Measurements from ENCODE around the gene A2ML1. TPM values are rescaled to one million over a fixed set of nuclear protein-coding genes. Genes with fewer than 3 reads are reported as not detected.

Gene A2ML1
- total and polyA plus RNA-seq, 2 donors from 2014 or later: not detected

DNA sequence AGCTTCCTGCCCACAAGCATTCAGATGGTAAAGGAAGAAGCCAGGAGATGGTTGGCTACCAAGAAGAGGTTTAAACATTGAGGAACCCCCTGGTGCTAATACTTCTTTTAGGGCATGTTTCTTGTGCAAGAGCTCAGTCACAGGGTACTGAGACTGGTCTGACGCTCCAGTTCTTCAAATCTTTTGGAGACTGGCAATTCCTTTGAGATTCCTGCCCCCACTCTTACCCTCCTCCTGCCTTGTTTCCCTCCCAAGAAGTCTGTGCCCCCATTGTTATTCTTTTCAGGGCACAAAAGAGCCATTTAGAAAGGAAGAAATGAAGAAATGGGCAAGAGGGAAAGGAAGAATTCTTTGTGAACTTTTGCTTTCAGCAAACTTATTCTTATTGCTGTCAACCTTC is 11.8 kb downstream of the A2ML1 start:
- intact Hi-C loops (cut with DNase I): no loop called here
- H3K4me3 ChIP-seq (ENCODE audit: low read length in 3 of 3): no peak overlapping the region
- no peaks in the 10 kb centered on the region for H3K27me3 ChIP-seq (ENCODE audit: control insufficient read depth, insufficient read depth, low read length)
- no peak for FAIRE-seq
- H3K4me1 ChIP-seq (ENCODE audit: control insufficient read depth in 2 of 3, insufficient read depth in 2 of 3, low read depth in 1 of 3, low read length in 3 of 3): no peaks in the 10 kb centered on the region
- H3K9ac ChIP-seq (ENCODE audit: low read length in 3 of 3): no peak overlapping the region
- DNase-seq: no peak
- H3K27ac ChIP-seq (ENCODE audit: low read depth in 2 of 2, low read length in 2 of 2): no peak overlapping the region
- H3K9me3 ChIP-seq (ENCODE audit: control insufficient read depth in 2 of 3, insufficient read depth in 1 of 3, low read length in 3 of 3): no peaks in the 10 kb centered on the region
- no peaks in the 10 kb centered on the region for H3K36me3 ChIP-seq (ENCODE audit: control insufficient read depth in 2 of 3, insufficient read depth in 3 of 3, low read length in 3 of 3)
- no peak for TF ChIP-seq CTCF (IDR thresholded peaks at IDR 0.05; ENCODE audit: borderline replicate concordance, extremely low read depth, insufficient read depth)

- no peak overlapping the region for H3K27ac ChIP-seq (ENCODE audit: low read depth in 2 of 2, low read length in 2 of 2)
- H3K9me3 ChIP-seq (ENCODE audit: control insufficient read depth in 2 of 3, insufficient read depth in 1 of 3, low read length in 3 of 3): no peaks in the 10 kb centered on the region
- intact Hi-C loops (cut with DNase I): no loop called here
- no peaks in the 10 kb centered on the region for H3K4me1 ChIP-seq (ENCODE audit: control insufficient read depth in 2 of 3, insufficient read depth in 2 of 3, low read depth in 1 of 3, low read length in 3 of 3)
- no peak overlapping the region for H3K9ac ChIP-seq (ENCODE audit: low read length in 3 of 3)
- no peaks in the 10 kb centered on the region for H3K36me3 ChIP-seq (ENCODE audit: control insufficient read depth in 2 of 3, insufficient read depth in 3 of 3, low read length in 3 of 3)
- FAIRE-seq (no peak), DNase-seq (no peak)
- no peak overlapping the region for H3K4me3 ChIP-seq (ENCODE audit: low read length in 3 of 3)
- TF ChIP-seq CTCF (IDR thresholded peaks at IDR 0.05; ENCODE audit: borderline replicate concordance, extremely low read depth, insufficient read depth): no peak
- H3K27me3 ChIP-seq (ENCODE audit: control insufficient read depth, insufficient read depth, low read length): no peaks in the 10 kb centered on the region
Observed at GRCh38 chr12:8837291-8837690, 14.9 kb downstream of the A2ML1 start.

DNA sequence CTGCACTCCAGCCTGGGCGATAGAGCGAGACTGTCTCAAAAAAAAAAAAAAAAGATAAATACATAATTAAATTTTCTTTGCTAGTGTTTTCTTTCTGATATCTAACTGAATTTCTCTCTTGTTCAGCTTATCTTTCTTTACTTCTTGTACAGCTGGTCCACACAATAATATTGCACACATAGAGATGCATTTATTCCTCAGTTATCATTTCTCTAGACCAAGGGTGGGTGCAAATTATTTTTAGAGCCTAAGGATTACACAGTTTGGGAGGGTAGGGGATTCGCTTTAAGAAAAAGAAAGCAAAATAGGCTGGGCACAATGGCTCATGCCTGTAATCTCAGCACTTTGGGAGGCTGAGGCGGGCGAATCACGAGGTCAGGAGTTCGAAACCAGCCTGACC is 17.9 kb downstream of the A2ML1 start:
- no peak overlapping the region for H3K27ac ChIP-seq (ENCODE audit: low read depth in 2 of 2, low read length in 2 of 2)
- no peak overlapping the region for H3K4me3 ChIP-seq (ENCODE audit: low read length in 3 of 3)
- no peaks in the 10 kb centered on the region for H3K4me1 ChIP-seq (ENCODE audit: control insufficient read depth in 2 of 3, insufficient read depth in 2 of 3, low read depth in 1 of 3, low read length in 3 of 3)
- intact Hi-C loops (cut with DNase I): no loop called here
- no peak for FAIRE-seq
- no peak for TF ChIP-seq CTCF (IDR thresholded peaks at IDR 0.05; ENCODE audit: borderline replicate concordance, extremely low read depth, insufficient read depth)
- DNase-seq: no peak
- no peak overlapping the region for H3K9ac ChIP-seq (ENCODE audit: low read length in 3 of 3)
- H3K9me3 ChIP-seq (ENCODE audit: control insufficient read depth in 2 of 3, insufficient read depth in 1 of 3, low read length in 3 of 3): no peaks in the 10 kb centered on the region
- no peaks in the 10 kb centered on the region for H3K27me3 ChIP-seq (ENCODE audit: control insufficient read depth, insufficient read depth, low read length)
- no peaks in the 10 kb centered on the region for H3K36me3 ChIP-seq (ENCODE audit: control insufficient read depth in 2 of 3, insufficient read depth in 3 of 3, low read length in 3 of 3)

- no peak overlapping the region for H3K4me3 ChIP-seq (ENCODE audit: low read length in 3 of 3)
- no peaks in the 10 kb centered on the region for H3K4me1 ChIP-seq (ENCODE audit: control insufficient read depth in 2 of 3, insufficient read depth in 2 of 3, low read depth in 1 of 3, low read length in 3 of 3)
- no peak for DNase-seq
- H3K9me3 ChIP-seq (ENCODE audit: control insufficient read depth in 2 of 3, insufficient read depth in 1 of 3, low read length in 3 of 3): no peaks in the 10 kb centered on the region
- intact Hi-C loops (cut with DNase I): no loop called here
- H3K9ac ChIP-seq (ENCODE audit: low read length in 3 of 3): no peak overlapping the region
- no peak overlapping the region for H3K27ac ChIP-seq (ENCODE audit: low read depth in 2 of 2, low read length in 2 of 2)
- no peaks in the 10 kb centered on the region for H3K27me3 ChIP-seq (ENCODE audit: control insufficient read depth, insufficient read depth, low read length)
- no peaks in the 10 kb centered on the region for H3K36me3 ChIP-seq (ENCODE audit: control insufficient read depth in 2 of 3, insufficient read depth in 3 of 3, low read length in 3 of 3)
- no peak for FAIRE-seq
- no peak for TF ChIP-seq CTCF (IDR thresholded peaks at IDR 0.05; ENCODE audit: borderline replicate concordance, extremely low read depth, insufficient read depth)
Observed at GRCh38 chr12:8840938-8841633, 18.7 kb downstream of the A2ML1 start.

Data from kidney (tissue), 14 donors.